Panc1 (cell line): Measurements from ENCODE around the gene DGKK. TPM values are rescaled to one million over a fixed set of nuclear protein-coding genes. Genes with fewer than 3 reads are reported as not detected.

ENCODE experiments used
- ATAC-seq: fragments of 200-7000 bp; cut with Tn5 transposase; 2 replicates; pipeline ENCODE4 v1.9.1; 2020; ENCODE audit warnings: mild to moderate bottlenecking, moderate library complexity
- BruUV-seq: library from RNA; stranded (reverse); fragments of 400-500 nt; replicated peaks from 2 replicates; lab custom pipeline; 2021; lab: Mats Ljungman, UMichigan
- CTCF ChIA-PET: fragments of 300-600 bp; sonication (Branson Sonifier 250); formaldehyde crosslinking; loops from one replicate; lab custom pipeline; 2022; ENCODE audit warnings: antibody characterized with exemption; lab: Charles Lee
- POLR2A ChIA-PET: fragments of 300-600 bp; sonication (Branson Sonifier 250); formaldehyde crosslinking; loops from one replicate; lab custom pipeline; 2022; ENCODE audit warnings: antibody characterized with exemption; lab: Charles Lee
- DNase-seq: peaks from one replicate; pipeline ENCODE4 v3.0.0-alpha.2; 2010; ENCODE audit warnings: low read depth, low spot score
- H3K27ac ChIP-seq: 2 replicates; pipeline ENCODE4 v1.5.1; 2011; ENCODE audit warnings: mild to moderate bottlenecking, low read length, inconsistent platforms
- H3K27me3 ChIP-seq: fragments of 200-500 bp; sonication (Bioruptor generic); 2 replicates; pipeline ENCODE4 v1.6.0; 2014; ENCODE audit warnings: low read length, inconsistent platforms; ENCODE audit not compliant: control insufficient read depth, insufficient read depth
- H3K36me3 ChIP-seq: fragments of 200-500 bp; sonication (Bioruptor generic); 2 replicates; pipeline ENCODE4 v1.5.1; 2014; ENCODE audit warnings: inconsistent platforms, mild to moderate bottlenecking, low read length, moderate library complexity; ENCODE audit not compliant: control insufficient read depth, insufficient read depth
- H3K4me1 ChIP-seq: 2 replicates; pipeline ENCODE4 v1.5.1; 2011; ENCODE audit warnings: inconsistent platforms, mild to moderate bottlenecking, low read length, moderate library complexity; ENCODE audit not compliant: control insufficient read depth, insufficient read depth
- H3K4me3 ChIP-seq, 2 experiments: 2 replicates each; pipeline ENCODE4 v1.5.1; 2011 to 2012; ENCODE audit warnings: low read depth in 2 of 2, low read length in 2 of 2, mild to moderate bottlenecking in 2 of 2, inconsistent platforms in 1 of 2, moderate library complexity in 1 of 2
- H3K9me3 ChIP-seq: fragments of 200-500 bp; sonication (Bioruptor generic); 2 replicates; pipeline ENCODE4 v1.5.1; 2014; ENCODE audit warnings: low read depth, mild to moderate bottlenecking, inconsistent platforms, low read length, moderate library complexity; ENCODE audit not compliant: control insufficient read depth, insufficient read depth
- POLR2AphosphoS5 ChIP-seq: IDR thresholded peaks from 2 replicates; pipeline ENCODE4 v1.6.1; 2012; ENCODE audit warnings: mild to moderate bottlenecking, low read depth, low read length, moderate library complexity
- REST ChIP-seq, 2 experiments: IDR thresholded peaks; 2 replicates each; pipeline ENCODE4 v1.6.1; 2011 to 2012; ENCODE audit warnings: low read depth in 2 of 2, control low read depth in 1 of 2, low read length in 1 of 2, mild to moderate bottlenecking in 1 of 2, moderate library complexity in 1 of 2; ENCODE audit not compliant: insufficient read depth in 1 of 2
- SIN3A ChIP-seq: IDR thresholded peaks from 2 replicates; pipeline ENCODE4 v1.6.1; 2012; ENCODE audit warnings: low read depth, mild to moderate bottlenecking, low read length, moderate library complexity, borderline replicate concordance; ENCODE audit not compliant: insufficient read depth
- TCF7L2 ChIP-seq: IDR thresholded peaks from 2 replicates; pipeline ENCODE4 v1.6.1; 2011; ENCODE audit warnings: mild to moderate bottlenecking, low read depth, low read length, inconsistent platforms
- in situ Hi-C: cut with HindIII; loops from 2 replicates; pipeline ENCODE4 v1.10.0; 2016; ENCODE audit warnings: low sequenced_read_pairs, low pct_unique_long_range_greater_than_20kb
- intact Hi-C: fragments of 100-400 bp; cut with micrococcal nuclease; formaldehyde crosslinking; loops from one replicate; pipeline ENCODE4 v1.10.0; 2022; ENCODE audit not compliant: unreplicated experiment
- total RNA-seq: library from RNA; stranded (reverse); gene quantifications from one replicate; pipeline ENCODE4 v1.2.1, GENCODE V29; 2021; ENCODE audit not compliant: unreplicated experiment
- TF ChIP-seq, protein P1 (sequence below): fragments of 450-650 bp; IDR thresholded peaks from 2 replicates; pipeline ENCODE4 v1.5.1; 2017; ENCODE audit warnings: mild to moderate bottlenecking

DGKK gene
- total RNA-seq, 1 experiment from 2014 or later: not detected

GRCh38 chrX:50375481-50376267, 95.0 kb downstream of the DGKK start:
- Histone ChIP-seq H3K9me3 (no peaks in the 10 kb centered on the region), H3K4me3 (no peak overlapping the region), H3K27ac (no peak overlapping the region), H3K4me1 (no peaks in the 10 kb centered on the region), H3K27me3 (no peaks in the 10 kb centered on the region), H3K36me3 (no peaks in the 10 kb centered on the region)
- in situ Hi-C loops (no loop called here), intact Hi-C loops (no loop called here)
- POLR2A ChIA-PET: no interaction called here
- ATAC-seq: no peak
- BruUV-seq: no TSS peak
- no peak for DNase-seq
- CTCF ChIA-PET: no interaction called here
- TF ChIP-seq POLR2AphosphoS5 (no peak), SIN3A (no peak), REST (IDR thresholded peaks at IDR 0.05; ENCODE audit: insufficient read depth in 1 of 2, low read depth in 2 of 2, low read length in 1 of 2) (no peak), TCF7L2 (no peak)
- TF ChIP-seq, protein P1, sequence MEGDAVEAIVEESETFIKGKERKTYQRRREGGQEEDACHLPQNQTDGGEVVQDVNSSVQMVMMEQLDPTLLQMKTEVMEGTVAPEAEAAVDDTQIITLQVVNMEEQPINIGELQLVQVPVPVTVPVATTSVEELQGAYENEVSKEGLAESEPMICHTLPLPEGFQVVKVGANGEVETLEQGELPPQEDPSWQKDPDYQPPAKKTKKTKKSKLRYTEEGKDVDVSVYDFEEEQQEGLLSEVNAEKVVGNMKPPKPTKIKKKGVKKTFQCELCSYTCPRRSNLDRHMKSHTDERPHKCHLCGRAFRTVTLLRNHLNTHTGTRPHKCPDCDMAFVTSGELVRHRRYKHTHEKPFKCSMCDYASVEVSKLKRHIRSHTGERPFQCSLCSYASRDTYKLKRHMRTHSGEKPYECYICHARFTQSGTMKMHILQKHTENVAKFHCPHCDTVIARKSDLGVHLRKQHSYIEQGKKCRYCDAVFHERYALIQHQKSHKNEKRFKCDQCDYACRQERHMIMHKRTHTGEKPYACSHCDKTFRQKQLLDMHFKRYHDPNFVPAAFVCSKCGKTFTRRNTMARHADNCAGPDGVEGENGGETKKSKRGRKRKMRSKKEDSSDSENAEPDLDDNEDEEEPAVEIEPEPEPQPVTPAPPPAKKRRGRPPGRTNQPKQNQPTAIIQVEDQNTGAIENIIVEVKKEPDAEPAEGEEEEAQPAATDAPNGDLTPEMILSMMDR: no peak

GRCh38 chrX:50372966-50373365, 97.7 kb downstream of the DGKK start:
- BruUV-seq: no TSS peak
- CTCF ChIA-PET: no interaction called here
- Histone ChIP-seq H3K4me3 (no peak overlapping the region), H3K27ac (no peak overlapping the region), H3K36me3 (no peaks in the 10 kb centered on the region), H3K4me1 (no peaks in the 10 kb centered on the region), H3K27me3 (no peaks in the 10 kb centered on the region), H3K9me3 (no peaks in the 10 kb centered on the region)
- ATAC-seq: no peak
- DNase-seq: no peak
- POLR2A ChIA-PET: no interaction called here
- in situ Hi-C loops: no loop called here
- intact Hi-C loops: no loop called here
- TF ChIP-seq, protein P1: no peak
- TF ChIP-seq SIN3A (no peak), REST (IDR thresholded peaks at IDR 0.05; ENCODE audit: insufficient read depth in 1 of 2, low read depth in 2 of 2, low read length in 1 of 2) (no peak), TCF7L2 (no peak), POLR2AphosphoS5 (no peak)
